GM19372 (cell line): ENCODE data around the gene PEPD.

Experiments
- ATAC-seq: cut with Tn5 transposase; IDR thresholded peaks from one replicate; pipeline ENCODE4 v1.9.1; 2021; ENCODE audit warnings: mild to moderate bottlenecking, low read depth, moderate library complexity; ENCODE audit not compliant: unreplicated experiment

The PEPD gene

DNA sequence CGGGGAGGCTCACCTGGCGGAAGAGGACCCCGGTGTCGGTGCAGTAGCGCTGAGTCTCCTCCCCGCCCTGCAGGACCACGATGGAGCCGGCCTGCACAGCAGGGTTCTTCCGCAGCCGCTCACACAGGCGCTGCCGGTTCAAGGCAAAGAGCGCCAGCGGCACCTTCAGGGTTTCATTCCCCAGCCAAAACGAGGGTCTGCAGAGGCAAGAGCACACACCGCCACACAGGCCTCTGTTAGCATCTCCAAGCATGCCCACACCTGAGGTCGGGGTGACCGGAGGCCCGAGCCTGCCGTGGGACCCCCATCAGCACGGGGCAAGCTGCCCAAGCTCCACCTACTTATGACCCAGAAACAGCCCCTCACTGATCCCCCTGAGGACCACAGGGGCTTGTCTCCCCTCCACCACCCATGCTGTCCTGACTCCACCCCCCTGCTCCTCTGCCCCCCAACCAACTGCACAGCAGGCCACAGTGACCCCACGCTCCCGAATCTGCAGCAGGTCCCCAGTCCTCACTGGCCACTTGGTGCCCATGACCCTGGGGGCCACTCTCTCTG, 8.9 kb downstream of the PEPD start:
- no peak for ATAC-seq

DNA sequence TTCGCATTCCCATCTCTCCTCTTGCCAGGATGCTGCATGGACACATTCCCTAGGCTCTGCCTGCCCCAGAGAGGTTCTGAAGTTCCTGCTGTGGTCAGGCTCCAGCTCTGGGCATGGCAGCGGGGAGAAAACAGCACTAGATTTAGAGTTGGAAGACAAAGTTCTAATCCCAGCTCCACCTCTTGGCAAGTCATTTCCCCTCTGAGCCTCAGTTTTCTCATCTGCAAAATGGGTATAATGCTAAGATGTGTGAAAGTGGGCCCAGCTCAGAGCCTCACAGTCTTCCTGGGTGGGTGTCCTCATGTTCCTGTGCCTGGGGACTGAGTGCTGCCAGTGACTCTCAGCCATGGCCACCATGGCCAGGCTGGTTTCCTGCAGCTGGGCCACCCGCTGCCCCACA, 9.6 kb downstream of the PEPD start:
- no peak for ATAC-seq

GRCh38 chr19:33511346-33511745, 10.2 kb downstream of the PEPD start:
- ATAC-seq = no peak

DNA sequence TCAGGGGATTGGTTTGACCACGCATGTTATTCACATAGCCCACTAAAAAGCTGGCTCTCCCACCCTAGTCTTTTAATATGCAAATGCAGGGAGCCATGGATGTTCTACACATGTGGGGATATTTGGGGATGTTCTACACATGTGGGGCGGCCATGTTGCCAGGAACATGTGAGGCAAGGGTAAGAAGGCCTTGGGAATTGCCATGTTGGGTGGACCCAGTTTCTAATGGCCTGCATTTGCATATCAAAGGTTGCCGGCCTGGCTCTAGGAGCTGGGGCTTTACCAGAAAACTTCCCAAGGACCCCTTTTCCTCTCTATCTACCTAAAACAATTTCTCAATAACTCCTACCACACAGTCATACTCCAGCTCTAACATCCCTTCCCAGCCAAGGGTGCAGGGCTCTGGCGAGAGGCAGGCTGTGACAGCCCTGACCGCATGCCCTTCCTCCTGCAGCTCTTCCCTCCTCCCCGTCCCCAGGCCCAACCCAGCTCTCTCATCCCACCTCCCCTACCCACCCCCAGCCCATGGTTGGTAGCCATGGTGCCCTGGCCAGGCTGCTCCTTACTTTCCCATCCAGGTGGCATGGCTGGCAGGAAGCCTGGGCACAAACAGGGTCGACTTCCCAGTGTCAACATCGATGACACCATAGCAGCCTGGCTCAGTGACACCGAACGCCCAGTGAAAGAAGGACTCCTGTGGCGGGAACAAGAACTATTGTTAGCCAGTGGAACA, 11.0 kb downstream of the PEPD start:
- no peak for ATAC-seq

DNA sequence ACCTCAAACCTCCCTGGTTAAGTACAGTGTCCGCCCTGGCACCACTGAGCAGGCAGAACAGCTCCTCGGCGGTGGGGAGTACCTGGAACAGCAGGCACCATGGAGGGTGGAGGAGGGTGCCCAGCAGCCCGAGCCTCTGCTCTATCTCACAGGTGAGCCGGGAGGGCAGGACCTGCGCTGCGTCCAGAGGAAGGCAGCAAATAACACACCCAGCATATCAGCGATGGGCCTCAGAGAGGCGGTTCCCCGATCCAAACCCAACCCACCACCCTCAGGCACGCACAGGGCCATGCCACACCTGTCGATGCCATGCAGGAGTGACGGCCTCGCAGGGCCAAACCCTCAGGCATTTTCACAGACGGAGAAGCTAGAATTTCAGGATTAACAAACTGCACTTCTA, 11.8 kb downstream of the PEPD start:
- no peak for ATAC-seq

GRCh38 chr19:33508941-33509614, 12.5 kb downstream of the PEPD start:
- no peak for ATAC-seq

DNA sequence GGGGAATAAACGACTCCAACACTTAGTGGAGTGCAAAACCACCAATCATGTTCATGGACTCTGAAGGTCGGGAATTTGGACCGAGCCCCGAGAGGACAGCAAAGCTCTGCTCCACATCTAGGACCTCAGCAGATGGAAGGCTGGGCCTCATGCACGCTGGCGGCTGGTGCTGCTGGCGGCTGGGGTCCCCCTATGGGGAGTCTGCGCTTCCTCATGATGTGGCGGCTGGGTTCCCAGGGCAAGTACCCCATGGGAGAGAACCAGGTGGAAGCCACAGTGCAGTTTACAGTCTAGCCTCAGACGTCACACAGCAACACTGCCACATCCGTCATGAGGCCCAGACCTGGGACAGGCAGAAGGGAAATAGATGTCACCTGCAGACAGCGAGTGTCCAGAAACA, 13.2 kb downstream of the PEPD start:
- ATAC-seq = no peak

DNA sequence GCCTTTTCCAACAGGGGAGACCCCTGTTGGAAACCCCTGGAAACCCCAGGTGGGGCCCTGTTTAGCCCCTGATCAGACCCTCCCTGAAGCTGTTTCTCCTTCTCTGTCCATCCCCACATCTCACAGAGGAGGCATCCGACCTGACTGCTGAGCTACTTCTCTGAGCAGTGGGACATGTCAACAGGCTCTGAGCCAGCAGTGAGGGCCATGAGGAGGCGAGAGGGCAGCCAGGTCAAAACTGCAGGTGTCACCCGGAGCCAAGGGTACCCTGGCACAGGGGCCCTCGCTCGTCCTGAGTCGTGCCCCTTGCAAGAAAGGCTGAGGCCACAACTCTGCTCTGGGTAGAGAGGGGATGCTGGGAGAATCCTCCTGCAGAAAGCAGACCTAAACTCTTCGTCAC, 13.6 kb downstream of the PEPD start:
- no peak for ATAC-seq

DNA sequence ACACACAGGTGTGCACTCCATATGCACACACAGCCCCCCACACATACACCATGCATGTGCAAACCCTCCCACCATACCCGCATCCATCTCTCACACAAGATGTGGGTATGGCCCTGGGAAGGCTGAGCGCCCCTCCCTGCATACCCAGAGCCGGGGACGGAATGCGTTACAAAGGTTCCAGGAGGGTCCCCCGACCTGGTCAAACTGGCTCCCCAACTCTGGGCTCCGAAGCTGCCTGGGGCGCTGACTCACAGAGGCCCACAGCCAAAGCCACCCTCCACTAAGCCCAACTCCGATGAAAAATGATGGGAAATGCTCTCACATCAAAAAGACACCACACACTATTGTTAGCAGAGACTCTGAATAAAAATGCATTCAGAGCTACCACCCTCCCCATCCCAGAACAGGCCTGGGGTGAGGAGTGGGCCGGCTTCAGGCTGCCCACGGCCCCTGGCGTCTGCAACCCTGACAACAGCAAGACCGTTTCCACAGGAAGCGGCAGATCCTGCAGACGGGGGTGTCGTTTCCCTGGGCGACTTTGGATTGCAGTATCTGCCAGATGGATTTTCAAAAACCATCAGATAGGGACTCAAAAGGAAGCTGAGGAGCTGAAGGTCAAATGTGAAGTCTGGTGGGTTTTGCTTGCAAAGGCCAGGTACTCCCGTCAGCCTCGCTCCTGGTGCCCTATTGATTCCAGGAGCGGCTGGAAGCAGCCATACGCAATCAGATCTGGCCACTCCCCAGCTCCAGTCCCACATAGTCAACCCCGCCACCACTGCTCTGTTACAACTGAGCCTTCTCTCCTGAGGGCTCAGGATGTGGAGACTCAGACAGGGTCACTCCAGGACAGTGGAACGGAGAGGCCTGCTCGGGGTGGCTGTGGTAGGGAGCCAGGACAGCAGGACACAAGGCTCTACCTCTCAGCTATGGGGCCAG, 14.3 kb downstream of the PEPD start:
- ATAC-seq = no peak

GRCh38 chr19:33506498-33506897, 15.1 kb downstream of the PEPD start:
- ATAC-seq = no peak

- ATAC-seq = no peak
Measured at GRCh38 chr19:33505823-33506222, 15.8 kb downstream of the PEPD start.

GRCh38 chr19:33505148-33505547, 16.4 kb downstream of the PEPD start:
- no peak for ATAC-seq

- ATAC-seq = no peak
Measured at GRCh38 chr19:33504058-33504444, 17.5 kb downstream of the PEPD start.

- ATAC-seq = no peak
Measured at GRCh38 chr19:33503433-33504057, 18.0 kb downstream of the PEPD start.

DNA sequence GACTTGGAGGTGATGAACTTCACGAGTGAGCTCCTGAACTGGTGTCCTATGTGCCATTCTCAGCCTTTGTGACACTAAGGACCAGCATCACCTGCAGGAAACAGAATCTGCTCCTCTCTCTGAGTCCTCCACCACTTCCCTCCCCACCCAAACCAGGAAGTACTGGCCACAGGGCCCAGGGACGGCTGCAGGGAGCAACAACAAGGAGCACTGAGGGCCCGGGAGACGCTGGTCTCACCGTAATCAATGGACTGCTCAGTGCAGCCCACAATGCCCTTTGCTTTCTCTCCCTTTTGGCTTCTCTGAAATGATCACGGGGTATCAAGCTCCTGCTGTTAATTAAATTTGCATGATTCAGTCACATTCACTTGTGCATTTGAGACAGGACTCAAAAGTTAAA, 18.6 kb downstream of the PEPD start:
- no peak for ATAC-seq

DNA sequence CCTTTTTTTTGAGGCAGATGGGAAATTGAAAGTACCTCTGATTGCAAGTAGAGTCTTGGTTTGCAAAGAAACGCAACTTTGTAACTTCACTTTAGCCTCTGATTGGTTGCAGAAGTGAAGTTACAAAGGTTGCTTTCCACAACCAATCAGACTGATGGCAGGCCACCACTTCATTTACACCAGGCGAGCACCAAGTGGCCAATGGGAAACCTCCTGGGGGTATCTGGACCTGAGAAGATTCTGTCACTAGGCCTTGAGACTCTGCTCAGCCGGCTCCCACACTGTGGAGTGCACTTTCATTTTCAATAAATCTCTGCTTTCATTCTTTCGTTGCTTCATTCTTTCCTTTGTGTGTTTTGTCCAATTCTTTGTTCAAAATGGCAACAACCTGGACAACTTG, 19.1 kb downstream of the PEPD start:
- no peak for ATAC-seq

- ATAC-seq = no peak
Measured at GRCh38 chr19:33501693-33502356, 19.8 kb downstream of the PEPD start.

DNA sequence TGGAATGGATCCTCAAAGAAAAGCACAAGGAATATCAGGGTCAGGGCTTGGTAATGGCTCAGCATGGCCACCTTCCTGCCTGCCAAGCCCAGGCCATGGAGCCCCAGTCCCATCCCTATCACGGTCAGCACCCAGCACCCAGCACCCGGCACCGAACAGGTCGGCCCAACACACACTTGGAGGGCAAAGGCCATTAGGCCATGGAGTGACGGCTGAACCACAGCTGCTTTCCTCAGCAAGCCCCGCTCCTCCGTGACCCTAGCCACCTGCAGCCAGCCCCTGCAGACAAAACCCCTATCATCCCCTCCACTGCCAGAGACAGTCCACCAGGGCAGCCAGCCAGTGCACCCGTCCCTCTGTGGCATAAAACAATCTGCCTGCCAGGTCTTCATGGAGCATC, 20.6 kb downstream of the PEPD start:
- ATAC-seq = no peak

DNA sequence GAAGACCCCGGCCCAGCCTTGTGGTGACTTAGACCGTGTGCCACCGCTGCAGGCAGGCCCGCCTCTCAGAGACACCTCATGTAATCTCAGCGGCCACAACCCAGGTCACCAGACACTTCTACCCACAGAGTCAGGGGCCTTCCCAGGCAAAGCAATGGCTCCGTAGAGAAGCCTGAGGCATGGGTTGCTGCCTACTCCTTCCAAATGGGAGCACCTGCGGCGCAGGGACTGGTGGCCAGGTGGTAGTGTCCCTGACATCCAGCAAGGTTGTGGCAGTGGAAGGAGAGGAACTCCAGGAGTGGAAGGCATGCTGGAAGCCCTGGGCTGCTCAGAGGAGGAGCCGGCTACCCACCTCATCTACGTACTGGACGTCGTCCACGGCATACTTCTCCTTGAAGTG, 21.0 kb downstream of the PEPD start:
- no peak for ATAC-seq
